HG02885 (cell line): ENCODE data around the gene MYO15B.

Experiments used
- ATAC-seq: cut with Tn5 transposase; IDR thresholded peaks from one replicate; pipeline ENCODE4 v1.9.1; 2021; ENCODE audit warnings: mild to moderate bottlenecking; ENCODE audit not compliant: unreplicated experiment, poor library complexity

Gene MYO15B

DNA sequence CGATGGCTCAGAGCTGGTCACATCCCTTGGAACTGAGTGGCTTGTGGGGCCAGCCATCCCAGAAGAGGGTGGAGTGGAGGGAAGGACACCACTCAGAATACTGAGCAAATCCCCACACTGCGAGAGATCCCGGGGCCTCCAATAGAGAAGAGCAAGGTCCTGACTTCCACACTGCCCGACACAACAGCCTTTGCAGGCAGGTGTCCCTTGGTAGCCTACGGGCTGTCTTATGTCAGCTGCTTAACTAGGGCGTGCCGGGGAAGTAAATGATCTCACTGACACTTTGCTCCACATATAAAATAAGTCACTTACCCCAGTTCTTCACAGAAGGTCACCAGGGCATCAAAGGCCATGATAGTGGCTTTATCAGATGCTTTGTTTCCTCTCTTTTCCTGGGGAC lies 63.3 kb downstream of the MYO15B start:
- no peak for ATAC-seq

DNA sequence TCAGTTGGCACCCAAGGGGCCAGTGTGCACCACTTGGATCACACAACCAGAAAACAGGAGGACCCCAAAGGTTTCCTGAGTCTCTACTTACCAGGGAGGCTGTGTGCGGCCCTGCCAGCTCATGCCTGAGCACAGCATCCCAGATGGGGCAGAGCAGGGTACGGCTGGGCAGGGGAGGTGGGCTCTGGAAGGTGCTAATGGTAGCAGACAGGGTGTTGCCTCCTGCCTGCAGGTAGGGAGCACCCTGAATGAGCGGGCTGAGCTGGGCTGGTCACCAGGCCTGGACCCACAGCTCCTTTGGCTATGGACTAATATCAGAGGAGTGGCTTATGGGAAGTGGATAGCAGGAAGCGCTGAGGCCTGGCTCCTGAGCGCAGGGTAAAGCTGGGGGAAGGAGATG lies 64.7 kb downstream of the MYO15B start:
- no peak for ATAC-seq

DNA sequence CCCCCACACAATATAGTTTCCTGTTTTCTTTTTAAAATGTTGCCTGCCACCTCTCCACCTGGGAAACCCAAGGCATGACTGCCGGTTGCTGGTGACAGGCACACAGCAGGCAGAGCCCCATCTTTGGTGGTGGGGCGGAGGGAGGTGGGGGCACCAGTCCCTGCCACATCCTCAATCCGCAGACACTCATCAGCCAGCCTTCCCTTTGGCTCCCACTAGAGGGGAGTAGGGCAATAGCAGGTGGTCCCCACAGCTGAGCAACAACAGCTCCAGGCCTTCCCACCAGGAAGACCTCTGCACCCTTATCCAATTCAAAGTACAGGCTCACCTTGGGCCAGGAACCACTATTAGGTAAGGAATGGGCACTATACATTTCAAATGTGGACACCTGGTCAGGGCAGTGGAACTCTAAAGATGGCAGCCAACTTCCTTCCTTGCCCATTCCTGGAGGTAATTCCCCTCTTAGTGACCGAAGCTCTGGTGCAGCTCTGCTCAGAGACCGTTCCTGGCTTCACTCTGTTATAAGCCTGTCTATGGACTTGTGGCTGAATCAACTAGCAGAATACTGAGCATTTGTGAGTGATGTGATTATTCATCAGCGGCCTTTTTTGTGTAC lies 65.4 kb downstream of the MYO15B start:
- ATAC-seq = no peak

DNA sequence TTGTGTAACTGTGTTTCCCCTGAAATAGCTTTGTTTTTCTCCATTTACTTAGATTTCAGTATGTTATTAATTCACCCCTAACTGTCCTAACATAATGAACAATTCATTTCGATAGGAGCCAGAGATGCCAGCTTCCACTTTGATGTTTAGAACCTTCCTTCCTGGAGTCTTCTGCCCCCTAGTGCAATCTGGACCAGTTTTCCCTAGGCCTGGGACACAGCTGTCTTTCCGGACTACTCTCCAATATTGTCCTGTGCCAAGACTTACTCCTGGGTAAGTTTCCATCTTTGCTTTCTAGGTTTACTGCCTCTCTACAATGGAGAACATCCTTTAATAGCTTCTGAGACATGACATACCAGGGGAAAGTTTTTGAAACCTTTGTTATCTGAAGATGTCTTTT lies 66.6 kb downstream of the MYO15B start:
- no peak for ATAC-seq

DNA sequence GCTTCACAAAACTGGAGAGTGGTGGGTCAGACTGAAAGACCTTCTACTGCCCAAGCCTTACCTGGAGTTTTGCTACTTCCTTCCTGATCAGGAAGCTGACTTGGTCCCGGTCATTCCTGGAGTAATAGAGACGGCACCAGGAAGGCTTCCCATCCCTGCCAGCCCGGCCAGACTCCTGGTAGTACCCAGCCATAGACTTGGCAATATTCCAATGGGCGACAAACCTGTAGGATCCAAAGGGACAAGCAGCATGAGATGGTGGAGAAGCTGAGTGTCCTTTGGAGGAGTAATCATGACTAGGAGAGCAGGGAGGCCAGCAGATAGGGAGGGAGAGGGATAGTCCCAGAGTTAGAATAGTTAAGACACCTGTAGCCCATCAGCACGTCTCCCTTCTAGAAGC lies 70.6 kb downstream of the MYO15B start:
- ATAC-seq = no peak

DNA sequence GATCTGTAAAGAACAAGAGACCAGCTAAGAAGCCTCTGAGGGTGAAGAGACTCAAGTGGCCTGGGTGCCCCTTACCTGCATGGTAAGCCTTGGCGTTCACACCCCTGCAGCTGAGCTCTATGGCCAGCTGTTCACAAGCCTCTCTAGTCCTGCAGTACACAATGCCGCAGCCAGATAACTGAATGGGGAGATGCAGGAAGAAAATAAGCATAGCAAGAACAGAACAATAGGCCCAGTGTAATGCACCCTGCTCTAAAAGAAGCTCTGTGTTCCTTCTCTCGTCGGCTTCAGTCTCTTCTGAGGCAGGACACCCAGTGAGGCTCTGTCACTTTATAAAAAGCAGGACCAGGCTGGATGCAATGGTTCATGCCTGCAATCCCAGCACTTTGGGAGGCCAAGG lies 73.9 kb downstream of the MYO15B start:
- ATAC-seq = no peak

DNA sequence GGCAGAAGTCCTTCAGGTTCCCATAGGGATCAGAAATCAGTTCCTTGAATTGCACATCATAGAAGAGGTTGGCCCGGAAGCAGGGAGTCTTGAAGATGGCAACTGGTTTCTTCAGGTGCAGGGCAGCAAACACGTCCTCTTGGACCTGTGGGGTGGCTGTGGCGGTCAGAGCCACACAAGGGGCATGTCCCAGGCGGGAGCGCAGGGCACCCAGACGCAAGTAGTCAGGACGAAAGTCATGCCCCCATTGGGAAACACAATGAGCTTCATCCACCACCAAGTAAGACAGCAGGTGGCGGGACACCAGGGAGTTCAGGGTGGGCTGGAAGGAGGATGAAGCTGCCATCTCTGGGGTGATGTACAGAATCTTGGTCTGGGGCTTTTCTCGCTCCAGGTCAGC lies 74.9 kb downstream of the MYO15B start:
- ATAC-seq = no peak

DNA sequence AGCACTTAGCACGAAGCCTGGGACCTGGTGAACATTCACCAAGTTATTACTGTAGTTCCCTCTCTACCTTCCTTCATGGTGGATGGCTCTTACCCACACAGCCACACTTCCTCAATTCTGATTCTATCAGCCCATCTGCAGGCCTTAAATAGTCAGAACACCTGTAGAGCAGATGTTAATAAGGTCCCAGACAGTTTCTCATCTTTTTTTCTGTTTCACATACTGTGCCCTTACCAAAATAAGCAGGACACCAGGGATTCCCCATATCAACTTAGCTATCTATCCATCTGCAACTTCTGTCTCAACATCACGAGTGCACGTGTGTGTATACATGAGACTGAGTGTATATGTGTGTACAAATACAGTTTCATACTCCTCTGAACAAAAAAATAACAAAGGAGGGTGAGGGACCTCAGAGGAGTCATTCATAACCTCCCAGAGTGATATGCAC lies 76.5 kb downstream of the MYO15B start:
- peak; percentile 69 for ATAC-seq

DNA sequence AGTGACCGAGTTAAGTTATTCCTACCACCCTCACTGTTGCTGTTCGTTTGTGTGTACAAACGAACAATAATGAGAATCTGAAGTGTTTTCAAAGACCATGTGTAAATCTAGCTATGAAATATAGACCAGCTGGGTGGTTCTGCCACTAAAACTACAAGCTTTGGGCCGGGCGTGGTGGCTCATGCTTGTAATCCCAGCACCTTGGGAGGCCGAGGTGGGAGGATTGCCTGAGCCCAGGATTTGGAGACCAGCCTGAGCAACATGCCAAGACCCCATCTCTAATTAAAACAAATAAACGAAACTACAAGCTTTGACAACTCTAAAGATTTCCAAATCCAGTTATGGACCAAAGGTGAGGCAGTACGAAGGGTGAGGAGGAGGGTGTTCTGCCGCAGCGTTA lies 78.4 kb downstream of the MYO15B start:
- no peak for ATAC-seq

DNA sequence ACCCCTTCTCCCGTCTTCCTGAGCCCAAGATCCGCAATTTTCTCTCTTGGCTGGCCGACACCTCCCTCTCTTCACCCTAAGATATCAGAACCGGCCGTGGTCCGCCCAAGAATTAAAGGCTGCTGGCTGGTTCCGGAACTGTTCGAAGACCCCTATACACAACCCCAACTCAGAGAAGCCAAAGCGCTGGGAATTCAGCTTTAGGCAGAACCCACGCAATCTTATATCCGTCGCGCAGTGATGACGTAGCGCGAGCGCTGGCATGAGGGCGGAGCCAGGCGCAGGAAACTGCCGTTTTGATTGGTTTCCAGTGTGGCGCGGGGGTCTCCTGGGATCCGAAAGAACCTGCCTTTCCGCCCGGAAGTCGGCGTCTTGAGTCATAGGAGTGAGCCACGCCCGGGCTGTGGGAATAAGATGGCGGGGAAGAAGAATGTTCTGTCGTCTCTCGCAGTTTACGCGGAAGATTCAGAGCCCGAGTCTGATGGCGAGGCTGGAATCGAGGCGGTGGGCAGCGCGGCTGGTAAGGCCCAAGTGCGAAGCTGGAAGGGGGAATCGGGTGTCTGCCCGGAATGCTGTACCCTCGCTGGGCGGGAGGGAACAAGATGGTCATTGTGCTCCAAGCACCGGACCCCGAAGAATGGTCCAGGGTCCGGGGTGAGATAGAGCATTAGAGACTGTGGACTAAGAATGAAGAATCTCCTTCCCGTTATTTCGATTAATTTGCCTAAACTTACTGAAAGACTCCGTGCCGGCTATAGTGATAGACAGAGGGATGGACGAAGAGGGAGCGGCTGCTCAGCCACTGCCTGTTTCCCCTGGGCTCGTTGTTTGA lies 79.6 kb downstream of the MYO15B start, which contains the start of the genes RECQL5 and SAP30BP:
TSS of gene RECQL5 (minus strand) at position 196 of the 832 bp plus-strand sequence. CDS start 597 bp downstream, outside the sequence.
TSS of gene SAP30BP (plus strand) at position 380 of the 832 bp plus-strand sequence. CDS start at position 415, 35 bp downstream.
- peak; percentile 87 for ATAC-seq

DNA sequence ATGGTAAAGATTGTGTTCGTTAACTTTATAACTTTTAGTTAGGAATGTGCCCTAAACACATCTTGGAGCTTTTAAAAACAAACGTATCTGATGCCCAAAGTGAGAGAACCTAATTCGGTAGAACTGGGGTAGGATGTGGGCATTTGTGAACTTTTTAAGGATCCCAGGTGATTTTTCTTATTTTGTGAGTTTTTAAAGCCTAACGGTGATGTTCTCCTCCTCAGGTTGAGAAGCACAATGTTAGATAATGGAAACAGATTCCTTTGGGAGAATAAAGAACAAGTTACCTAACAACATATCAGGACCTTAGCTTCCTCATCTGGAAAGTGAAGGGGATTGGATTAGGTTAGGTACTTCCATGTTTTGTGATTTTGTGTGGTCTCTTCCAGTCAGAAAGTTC lies 80.2 kb downstream of the MYO15B start:
- ATAC-seq = no peak

DNA sequence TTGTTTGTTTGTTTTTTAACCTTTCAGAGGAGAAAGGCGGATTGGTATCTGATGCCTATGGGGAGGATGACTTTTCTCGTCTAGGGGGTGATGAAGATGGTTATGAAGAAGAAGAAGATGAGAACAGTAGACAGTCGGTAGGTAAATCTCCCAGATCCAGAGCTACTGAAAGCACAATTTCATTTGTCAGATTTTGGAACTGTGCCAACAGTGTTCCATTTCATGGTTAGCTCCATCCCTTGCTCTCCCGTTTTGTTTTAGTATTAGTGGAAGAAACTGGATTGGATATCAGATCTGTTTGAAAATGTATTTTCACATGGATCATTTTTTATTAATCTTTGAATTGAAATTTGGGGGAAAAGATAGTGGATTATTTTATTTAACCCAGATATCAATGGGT lies 80.9 kb downstream of the MYO15B start:
- ATAC-seq = no peak

DNA sequence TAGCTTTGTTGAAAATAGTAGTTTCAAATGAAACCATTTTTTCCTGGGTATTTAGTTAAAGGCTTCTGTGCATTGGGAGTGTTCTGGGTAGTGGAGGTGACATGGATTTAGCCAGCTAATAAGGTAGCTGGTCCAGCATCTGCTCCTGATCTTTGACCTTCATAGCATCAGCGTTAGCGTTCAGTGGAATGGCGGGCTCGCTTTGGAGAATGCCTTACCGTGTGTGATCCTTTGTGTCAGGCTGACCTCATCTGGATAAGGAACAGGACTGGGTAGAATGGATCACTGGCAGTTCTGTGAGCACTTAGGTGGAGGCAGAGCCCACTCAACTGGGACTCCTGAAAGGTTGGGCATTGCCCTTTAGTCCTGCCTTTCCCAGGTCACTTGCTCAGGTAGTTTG lies 83.3 kb downstream of the MYO15B start:
- ATAC-seq = no peak

DNA sequence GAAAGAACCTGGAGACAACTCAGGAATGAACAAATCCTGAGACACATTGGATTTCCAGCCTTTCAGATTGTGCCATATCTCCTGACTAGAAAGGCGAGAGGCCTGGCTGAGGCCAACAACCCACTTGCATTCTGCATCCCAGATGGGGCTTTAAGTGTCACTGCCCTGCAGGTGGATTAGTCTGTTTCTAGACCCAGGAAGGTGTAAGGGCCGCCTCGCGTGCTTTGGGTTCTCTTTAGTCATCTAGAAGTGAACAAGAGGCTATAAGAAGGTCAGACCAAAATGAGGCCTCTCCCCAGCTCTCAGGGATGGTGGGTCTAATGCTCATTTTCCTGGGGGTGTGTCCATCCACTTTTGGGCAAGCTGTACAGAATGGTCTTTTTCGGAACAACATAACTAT lies 84.4 kb downstream of the MYO15B start:
- ATAC-seq = no peak

DNA sequence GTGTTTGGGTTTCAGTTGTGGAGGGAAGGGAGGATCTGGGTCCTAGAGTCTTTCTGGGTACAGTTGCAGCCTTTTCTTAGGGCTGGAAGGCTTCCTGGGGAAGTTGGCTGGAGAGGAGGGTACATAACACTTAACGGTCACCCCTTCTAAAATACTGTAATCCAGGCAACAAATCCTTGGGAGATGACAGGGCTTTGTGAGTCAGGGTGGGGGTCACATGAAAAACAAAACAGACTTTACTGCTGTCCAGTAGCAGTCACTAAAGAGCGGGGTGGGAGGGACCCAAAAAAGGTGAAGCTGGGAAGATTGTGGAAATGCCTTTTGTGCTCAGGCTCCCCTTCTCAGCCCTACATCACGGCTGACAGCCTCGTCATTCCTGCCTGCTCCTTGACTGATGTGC lies 85.9 kb downstream of the MYO15B start:
- no peak for ATAC-seq
